ENCODE results near the gene TBC1D22A.
A peak's percentile ranks its signal among the peaks of the same experiment; 100 is the strongest.

Gene TBC1D22A

DNA sequence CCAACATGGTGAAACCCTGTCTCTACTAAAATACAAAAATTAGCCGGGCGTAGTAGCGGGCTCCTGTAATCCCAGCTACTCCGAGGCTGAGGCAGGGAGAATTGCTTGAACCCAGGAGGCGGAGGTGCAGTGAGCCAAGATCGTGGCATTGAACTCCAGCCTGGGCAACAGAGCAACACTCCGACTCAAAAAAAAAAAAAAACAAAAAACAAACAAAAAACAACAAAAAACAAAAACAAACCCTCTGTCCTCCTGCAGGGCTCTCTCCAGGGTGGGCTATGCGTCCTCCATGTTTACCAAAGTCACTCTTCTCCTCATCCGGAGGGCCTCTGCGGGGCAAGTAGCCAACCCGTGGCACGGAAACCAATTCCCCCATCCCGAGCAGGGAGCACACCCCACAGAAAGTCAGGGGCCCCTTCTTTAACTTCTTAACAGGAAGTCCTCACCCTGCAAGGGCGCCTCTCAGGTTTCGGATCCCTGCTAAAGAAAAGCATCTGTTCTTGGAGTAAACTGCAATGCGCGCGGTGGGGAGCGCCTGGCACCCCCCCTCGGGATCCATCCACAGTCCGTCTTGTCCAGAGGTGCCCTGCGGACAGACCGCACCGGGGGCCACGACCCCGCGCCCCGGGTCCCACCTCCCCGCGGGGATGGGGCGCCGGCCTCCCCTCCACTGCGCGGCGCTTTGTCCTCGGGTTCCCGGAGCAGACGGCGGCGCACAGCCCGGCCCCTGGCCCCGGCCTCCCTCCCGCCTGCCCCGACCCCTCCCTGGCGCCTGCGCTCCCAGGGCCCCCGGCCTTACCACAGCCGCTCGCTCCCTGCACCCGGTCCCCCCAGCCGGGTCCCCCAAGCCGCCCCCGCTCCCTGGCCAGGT is 25.1 kb upstream of the TBC1D22A start:
- DNase-seq (ENCODE audit: low read depth): no peak
- H3K4me3 ChIP-seq (ENCODE audit: low read depth, low read length): peak overlapping the region; percentile 25
- TF ChIP-seq, protein P1, sequence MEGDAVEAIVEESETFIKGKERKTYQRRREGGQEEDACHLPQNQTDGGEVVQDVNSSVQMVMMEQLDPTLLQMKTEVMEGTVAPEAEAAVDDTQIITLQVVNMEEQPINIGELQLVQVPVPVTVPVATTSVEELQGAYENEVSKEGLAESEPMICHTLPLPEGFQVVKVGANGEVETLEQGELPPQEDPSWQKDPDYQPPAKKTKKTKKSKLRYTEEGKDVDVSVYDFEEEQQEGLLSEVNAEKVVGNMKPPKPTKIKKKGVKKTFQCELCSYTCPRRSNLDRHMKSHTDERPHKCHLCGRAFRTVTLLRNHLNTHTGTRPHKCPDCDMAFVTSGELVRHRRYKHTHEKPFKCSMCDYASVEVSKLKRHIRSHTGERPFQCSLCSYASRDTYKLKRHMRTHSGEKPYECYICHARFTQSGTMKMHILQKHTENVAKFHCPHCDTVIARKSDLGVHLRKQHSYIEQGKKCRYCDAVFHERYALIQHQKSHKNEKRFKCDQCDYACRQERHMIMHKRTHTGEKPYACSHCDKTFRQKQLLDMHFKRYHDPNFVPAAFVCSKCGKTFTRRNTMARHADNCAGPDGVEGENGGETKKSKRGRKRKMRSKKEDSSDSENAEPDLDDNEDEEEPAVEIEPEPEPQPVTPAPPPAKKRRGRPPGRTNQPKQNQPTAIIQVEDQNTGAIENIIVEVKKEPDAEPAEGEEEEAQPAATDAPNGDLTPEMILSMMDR (IDR thresholded peaks at IDR 0.05; ENCODE audit: control insufficient read depth, extremely low read depth, insufficient read depth): no peak

DNA sequence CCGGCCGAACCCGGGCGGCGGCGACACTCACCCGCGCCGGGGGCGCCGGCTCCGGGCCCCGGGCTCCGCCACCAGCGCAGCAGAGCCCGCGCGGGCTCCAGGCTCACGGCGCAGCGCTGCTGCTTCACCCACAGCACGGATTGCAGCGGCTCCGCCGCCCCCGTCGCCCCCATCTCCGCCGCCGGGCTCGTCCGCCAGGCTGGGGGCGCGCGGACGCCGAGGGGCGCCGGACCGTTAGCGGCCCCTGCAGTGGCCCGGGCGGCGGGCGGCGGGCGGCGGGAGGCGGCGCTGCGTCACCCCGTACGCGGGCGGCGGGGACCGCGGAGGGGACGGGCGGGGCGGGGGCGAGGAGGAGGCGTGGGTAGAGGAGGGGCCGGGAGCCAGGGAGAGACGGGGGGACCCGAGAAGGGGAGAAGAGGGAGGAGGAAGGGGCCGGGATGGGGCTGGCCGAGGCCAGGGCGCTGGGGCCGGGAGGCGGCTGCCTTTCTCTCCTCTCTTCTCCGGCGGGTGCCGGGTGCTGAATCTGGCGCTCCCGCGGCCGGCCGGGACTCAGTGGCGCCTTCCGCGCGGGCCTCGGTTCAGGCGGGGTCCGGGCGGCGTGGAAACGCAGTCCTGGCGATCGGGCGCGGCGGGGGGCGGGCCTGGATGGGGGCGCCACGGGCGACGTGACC is 24.3 kb upstream of the TBC1D22A start, which contains the start of gene CERK:
Gene CERK, minus strand, starts transcription at position 277 of the 671 bp plus-strand sequence. Its CDS starts 104 bp downstream, at position 173.
- TF ChIP-seq, protein P1 (IDR thresholded peaks at IDR 0.05; ENCODE audit: control insufficient read depth, extremely low read depth, insufficient read depth): no peak
- peak within 1 kb of the TSS; percentile 25 for H3K4me3 ChIP-seq (ENCODE audit: low read depth, low read length)
- no peak for DNase-seq (ENCODE audit: low read depth)

DNA sequence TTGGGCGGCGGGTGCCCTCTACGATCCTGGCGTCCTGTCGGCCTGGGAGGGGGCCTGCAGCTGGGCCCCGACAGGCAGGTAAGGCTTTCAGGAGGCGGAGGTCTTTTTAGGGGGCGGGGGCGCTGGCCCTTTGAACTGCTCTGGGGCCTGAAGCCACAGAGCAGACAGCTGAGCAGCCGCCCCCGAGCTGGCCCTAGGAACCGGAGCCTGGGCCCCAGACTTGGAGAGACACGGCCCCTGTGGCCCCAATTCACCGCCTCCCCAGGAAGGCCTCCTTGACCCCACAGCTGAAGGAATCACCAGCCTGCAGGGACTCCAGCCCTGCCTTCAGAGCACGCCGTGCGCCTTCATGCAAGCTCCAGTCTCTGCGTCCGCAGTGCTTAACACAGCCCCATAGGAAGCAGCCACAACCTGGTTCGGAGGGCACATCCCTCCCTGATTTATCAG is 23.8 kb upstream of the TBC1D22A start:
- H3K4me3 ChIP-seq (ENCODE audit: low read depth, low read length): peak overlapping the region; percentile 4; the same call in 1 of the 2 replicates
- TF ChIP-seq, protein P1 (IDR thresholded peaks at IDR 0.05; ENCODE audit: control insufficient read depth, extremely low read depth, insufficient read depth): no peak
- DNase-seq (ENCODE audit: low read depth): no peak

DNA sequence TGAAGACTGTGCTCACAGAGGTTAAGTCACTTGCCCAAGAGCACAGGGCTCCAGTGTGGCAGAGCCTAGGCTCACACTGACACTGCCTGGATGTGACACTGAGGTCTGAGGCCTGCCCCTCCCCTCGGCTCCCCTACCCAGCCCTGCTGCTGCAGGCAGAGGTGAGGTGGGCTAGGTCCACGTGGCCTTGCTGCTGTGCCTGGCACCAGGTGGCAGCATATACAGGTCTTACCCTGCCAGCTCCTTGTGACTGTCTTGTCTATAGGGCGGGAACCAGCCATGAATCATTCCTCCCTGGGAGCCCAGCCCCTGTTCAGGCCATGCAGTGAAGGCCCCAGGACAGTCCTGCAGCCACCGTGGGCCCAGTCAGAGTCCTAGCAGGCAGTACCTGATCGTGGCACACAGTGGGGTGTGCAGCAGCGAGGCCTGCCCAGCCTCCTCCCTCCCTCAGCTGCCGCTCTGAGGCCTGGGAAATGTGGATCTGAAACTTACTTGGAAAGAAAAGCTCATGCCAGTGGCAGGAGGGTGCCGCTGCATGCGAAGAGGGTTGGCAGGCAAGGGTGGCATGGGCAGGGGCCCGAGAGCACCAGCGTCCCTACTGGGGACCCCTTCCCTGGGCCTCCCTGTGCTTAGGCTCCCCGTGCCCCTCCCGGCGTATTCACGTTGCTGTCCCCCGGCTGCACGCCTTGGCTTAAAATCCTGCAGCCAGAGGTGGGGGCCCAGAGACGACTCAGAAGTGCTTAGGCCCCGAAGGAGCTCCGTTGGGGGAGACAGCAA is 23.2 kb upstream of the TBC1D22A start:
- TF ChIP-seq, protein P1 (IDR thresholded peaks at IDR 0.05; ENCODE audit: control insufficient read depth, extremely low read depth, insufficient read depth): peak; percentile 67
- H3K4me3 ChIP-seq (ENCODE audit: low read depth, low read length): no peak overlapping the region
- DNase-seq (ENCODE audit: low read depth): no peak

DNA sequence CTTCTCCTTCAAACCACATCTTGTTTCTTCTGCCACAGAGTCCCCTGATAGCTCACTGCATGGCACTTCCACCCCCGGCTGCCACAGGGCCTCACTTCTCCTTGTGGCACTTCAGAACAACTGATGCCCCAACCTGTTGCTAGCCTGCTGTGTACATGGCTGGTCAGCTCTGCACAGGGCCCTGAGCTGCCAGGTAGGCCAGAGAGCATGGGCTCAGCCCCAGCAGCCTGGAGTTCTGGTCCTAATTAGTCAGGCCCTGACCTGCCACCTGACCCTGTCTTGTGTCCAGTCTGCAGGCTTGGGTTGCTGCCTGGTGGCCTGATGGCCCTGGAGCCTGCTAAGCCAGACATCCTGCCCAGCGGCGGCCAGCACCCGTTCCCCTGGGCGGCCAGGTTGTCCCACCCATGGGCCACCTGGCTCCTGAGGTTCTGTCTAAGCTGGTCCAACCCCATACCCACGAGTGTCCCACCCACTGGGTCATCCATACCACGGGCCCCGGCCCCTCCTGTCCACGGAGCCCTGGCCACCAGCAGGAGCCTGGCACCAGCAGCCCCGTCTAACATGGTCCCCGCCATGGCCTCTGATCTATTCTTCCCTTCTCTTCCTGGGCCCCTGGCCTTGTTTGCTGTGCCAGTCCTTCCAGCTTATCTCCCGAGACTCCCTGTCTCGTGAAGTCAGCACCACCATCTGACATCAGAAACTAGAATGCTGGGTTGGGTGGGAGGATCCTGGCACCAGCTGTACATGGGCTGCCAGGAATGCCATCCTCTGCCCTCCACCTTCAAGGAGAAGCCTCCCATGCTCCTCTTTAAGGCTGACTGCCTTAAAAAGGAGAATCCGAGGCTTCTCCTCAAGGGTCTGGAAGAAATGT is 21.3 kb upstream of the TBC1D22A start:
- DNase-seq (ENCODE audit: low read depth): no peak
- TF ChIP-seq, protein P1 (IDR thresholded peaks at IDR 0.05; ENCODE audit: control insufficient read depth, extremely low read depth, insufficient read depth): no peak

More for the DNA sequence above, 21.3 kb upstream of the TBC1D22A start:
- no peak overlapping the region for H3K4me3 ChIP-seq (ENCODE audit: low read depth, low read length)
